AML-193 (cell line): ENCODE data around the gene LBP.
"Not testable (repeated sequence)": the region's sequence is repeated elsewhere in the genome, so short reads cannot be mapped to it uniquely, and the experiment has no call there.

ENCODE experiments used
- DNase-seq, 2 experiments: peaks; one replicate each; lab custom pipeline; 2025; lab: John Stamatoyannopoulos, UW

The LBP gene

DNA sequence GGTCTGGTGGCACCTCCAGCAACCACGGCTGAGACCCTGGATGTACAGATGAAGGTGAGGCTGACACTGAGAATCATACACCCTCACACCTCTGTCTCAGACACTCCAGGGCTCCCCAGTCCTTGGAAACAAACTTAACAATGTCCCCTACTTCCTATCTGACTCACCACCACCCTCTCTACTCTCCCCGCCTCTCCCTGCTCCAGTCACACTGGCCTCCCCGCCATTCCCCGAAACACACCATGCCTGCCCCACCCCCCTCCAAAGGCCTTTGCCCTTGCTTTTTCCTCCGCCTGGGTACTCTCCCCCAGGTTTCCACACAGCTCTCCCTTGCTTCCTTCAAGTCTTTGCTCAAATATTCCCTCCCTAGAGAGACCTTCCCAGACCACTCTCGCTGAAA is 26.1 kb upstream of the LBP start:
- no peak for DNase-seq

DNA sequence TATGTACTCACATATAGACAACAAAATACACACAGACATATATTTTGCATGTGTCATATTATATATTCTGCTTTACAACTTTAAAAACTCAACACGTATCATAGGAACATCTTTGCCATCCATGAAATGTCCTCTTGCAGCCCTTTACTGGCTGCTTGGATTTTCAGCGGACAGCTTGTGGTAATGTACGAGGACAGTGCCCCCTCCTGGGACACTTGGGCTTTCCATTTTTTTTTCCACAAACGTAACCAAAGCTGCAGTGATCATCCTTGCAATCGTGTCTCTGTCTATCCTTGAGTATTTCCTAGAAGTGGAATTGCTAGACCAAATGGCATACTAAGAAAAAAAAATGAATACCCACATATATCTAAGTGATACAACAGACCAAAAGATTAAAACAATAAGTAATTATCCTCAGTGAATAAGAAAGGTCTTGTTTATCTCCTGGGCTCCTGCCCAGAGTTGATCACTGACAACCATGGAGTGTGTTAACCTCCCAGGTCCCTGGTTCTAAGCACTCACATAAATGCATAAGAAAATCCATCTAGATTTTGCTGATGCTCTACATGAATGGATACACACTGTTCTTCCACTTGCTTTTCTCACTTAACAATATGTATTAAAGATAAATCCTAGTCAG is 24.2 kb upstream of the LBP start:
- DNase-seq: peak; percentile 35 to 51

DNA sequence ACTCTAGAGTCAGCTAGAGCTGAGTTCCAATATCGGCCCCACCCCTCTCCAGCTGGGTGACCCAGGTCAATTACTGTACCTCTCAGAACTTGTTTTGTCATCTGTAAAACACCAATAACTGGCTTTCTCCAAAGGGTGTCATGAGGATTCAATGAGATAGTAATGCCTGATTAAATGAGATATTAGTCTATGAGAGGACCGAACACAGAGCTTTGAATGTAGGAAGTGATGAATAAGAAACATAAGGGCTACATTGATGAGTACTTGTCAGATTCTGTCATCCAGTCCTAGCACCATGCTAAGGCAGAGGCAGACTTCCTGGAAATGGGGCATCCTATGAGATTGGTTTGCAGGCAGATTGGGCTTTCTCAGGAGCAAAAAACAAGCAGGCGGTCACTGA is 22.1 kb upstream of the LBP start:
- no peak for DNase-seq

DNA sequence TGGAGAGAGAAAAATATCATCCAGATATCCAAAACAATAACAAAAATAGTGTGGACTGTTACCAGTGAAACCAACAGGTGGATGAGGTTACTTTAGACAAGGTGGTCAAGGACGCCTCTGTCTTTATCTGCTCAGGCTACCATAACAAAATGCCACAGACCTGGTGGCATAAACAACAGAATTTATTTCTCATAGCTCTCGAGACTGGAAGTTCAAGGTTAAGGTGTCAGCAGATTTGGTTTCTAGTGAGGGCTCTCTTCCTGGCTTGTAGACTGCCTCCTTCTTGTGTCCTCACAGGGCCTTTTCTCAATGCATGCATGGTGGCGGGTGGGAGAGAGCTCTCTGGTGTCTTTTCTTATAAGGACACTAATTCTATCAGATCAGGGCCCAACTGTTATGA is 21.1 kb upstream of the LBP start:
- DNase-seq: no peak

GRCh38 chr20:38325905-38326304 is 20.4 kb upstream of the LBP start:
- no peak for DNase-seq

DNA sequence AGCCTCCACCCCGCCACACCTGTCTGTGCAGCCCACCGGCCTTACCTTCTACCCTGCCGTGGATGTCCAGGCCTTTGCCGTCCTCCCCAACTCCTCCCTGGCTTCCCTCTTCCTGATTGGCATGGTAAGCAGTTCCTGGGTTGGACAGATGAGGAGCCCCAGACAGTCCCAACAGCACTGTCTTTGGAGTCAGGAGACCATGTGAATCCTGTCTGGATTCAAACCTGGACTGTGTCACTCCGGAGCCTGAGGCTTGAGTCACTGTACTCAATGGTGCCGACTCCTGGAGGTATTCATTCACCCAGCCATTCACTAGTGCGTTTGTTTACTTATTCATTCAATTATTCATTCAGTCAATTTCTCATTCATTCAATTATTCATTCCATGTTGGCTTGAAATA is 20.0 kb upstream of the LBP start:
- no peak for DNase-seq

- DNase-seq: no peak
These were observed 15.6 kb upstream of the LBP start for GRCh38 chr20:38330638-38331037.

DNA sequence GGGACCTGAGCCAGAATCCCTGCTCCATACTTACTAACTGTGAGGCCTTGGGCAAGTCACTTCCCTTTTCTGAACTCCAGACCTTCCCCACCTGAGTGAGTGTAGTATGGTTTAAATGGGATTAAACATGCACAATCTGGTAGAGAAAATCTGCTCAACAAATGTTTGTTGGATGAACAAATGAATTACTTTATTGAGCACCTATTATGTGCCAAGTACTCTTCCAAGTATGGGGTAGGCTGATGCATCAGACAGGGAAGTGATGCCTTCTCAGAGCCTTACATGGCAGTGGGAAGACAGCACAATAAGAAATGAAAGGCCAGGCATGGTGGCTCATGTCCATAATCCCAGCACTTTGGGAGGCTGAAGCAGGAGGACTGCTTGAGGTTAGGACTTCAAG is 15.0 kb upstream of the LBP start:
- no peak for DNase-seq

- DNase-seq: no peak
These were observed 14.5 kb upstream of the LBP start for GRCh38 chr20:38331814-38332213.

- no peak for DNase-seq
These were observed 12.3 kb upstream of the LBP start for GRCh38 chr20:38334016-38334415.

DNA sequence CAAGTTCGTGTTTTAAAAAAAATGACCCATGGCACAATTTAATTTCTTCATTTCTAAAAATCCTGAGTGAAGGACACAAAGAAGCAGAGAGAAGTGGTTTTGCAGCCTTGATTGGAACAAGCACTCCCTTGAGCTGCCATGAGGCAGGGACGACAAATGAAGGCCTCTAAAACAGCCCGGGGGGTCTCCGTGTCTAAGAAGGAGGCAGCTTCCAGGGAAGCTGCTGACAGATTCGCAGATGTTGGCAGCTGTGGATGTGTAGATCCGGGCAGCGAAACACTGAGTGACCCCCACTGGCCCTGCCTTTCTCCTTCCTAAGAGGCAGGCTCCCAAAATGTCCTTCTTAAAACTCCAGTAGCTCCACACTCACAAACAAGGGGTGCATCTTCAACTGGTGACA is 9.6 kb upstream of the LBP start:
- no peak for DNase-seq

DNA sequence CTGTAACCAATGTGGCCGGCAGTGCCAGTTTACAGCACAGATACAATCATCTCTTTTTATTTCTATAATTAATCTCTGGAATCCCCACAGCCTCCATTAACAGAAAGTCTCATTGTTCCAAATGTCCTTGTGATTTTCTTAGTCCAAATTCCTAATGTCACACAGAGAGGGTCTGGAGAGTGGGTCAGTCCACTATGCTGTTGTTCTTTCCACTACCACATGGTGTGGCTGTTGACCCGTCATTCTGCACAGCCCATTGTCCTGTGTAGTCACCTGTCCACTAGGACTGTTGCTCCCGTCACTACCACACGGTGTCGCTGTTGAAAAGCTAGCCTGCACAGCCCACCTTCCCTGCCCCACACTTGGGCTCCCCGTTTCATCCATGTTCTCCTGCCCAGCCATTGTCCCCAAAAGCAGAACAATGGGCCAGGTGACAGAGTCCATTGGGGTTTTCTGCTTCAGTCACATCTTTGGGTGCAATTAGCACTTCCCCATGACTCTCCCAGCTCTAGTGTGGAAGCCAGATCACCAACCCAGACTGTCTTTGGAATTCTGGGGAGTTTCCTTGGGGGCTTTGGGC is 8.6 kb upstream of the LBP start:
- DNase-seq: peak in 1 of 2 experiments; percentile 19

- no peak for DNase-seq
These were observed 7.3 kb upstream of the LBP start for GRCh38 chr20:38338849-38339520.

DNA sequence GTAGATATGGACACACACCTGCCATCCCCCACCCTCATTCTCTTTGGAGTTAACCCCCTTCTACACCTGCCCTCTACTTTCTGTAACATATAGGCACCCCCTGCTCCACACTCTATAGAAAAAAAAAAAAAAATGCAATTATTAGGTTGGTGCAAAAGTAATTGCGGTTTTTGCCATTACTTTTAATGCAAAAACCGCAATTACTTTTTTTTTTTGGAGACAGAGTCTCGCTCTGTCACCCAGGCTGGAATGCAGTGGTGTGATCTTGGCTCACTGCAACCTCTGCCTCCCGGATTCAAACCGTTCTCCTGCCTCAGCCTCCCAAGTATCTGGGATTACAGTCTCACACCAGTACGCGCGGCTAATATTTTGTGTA is 6.8 kb upstream of the LBP start:
- not testable (repeated sequence) for DNase-seq

DNA sequence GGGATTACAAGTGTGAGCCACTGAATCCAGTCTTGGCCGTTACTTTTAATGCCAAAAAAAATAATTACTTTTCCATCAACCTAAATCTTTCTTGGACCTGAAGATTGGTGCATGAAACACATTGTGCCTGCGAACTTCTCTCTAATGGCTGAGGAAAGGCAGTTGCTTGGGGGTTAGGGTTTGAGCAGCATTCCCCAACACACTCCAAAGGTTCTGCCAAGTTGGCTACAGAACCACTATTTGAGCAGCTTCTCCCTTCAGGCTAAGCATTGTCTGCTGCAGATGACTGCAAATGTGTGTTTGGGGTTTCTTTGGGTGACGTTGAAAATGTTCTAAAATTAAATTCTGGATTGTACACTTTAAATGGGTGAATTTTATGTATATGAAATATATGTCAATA is 6.3 kb upstream of the LBP start:
- no peak for DNase-seq

DNA sequence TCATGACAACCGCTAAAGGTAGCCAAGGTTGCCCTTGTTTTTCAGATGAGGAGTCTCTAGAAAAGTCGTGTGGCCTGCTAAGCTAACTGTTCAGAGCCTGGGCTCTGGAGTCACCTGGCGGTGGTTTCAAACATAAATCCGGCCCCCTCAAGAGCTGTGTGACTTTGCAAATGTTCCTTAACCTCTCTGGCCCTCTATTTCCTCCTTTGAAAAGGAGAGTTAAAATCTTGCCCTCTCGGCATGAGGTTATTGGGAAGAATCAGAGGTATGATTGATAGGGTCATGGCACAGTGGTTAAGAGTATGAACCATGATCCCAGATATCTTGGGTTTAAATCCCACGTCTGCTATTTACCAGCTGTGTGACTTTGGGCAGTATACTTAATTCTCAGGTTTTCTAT is 5.6 kb upstream of the LBP start:
- DNase-seq: no peak

- DNase-seq: no peak
These were observed 4.1 kb upstream of the LBP start for GRCh38 chr20:38342216-38342615.

- DNase-seq: no peak
These were observed 3.5 kb upstream of the LBP start for GRCh38 chr20:38342713-38343310.

- DNase-seq: no peak
These were observed 2.8 kb upstream of the LBP start for GRCh38 chr20:38343311-38344106.

DNA sequence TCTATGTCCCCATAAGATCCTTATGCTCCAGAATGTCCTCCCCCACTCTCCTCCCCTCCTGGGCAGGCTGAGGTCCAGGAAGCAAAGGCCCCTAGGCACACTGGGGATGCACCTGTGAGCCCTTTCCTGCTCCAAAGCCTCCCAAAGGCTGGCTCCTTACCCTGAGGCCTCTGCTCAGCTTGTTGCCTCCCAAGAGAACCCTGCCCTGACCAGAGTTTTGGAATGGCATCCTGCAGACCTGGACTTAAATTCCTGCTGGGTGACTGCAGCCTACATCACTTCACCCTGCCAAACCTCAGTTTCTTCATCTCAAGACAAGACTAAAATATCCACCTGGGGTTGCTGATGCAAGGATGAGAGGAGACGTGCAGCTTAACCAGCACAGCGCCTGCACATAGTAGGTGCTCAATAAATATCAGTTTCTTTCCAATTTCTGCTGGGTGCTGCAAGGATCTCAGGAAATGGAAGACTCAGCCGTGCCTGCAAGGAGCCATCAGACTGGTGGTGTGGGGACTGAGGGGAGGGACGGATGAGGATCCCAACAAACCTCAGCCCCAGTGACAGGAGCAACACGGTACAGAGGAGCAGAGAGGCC is 2.1 kb upstream of the LBP start:
- no peak for DNase-seq

- DNase-seq: no peak
These were observed 639 bp upstream of the LBP start for GRCh38 chr20:38345643-38346042.

- no peak for DNase-seq
These were observed 459 bp downstream of the LBP start for GRCh38 chr20:38346741-38347140.
